Esophagus muscularis mucosa (tissue), 4 donors: ENCODE results near the gene PCSK6. TPM values are rescaled to one million over a fixed set of nuclear protein-coding genes. Genes with fewer than 3 reads are reported as not detected.
A peak's percentile ranks its signal among the peaks of the same experiment; 100 is the strongest.

ENCODE experiments used
- DNase-seq: peaks from one replicate; pipeline ENCODE4 v3.0.0-alpha.2; 2017; ENCODE audit errors: extremely low spot score
- H3K27ac ChIP-seq, 4 donors: fragments of 200-600 bp; sonication (generic); replicated peaks in 1 of 4; 1 replicate in 3 of 4; 2 replicates in 1 of 4; pipeline ENCODE4 v1.5.1; 2016 to 2019; ENCODE audit warnings: mild to moderate bottlenecking in 1 of 4
- H3K27me3 ChIP-seq, 4 donors: fragments of 200-600 bp; sonication (generic); one replicate each; pipeline versions ENCODE4 v1.5.1 to v1.6.0; 2016 to 2019
- H3K36me3 ChIP-seq, 4 donors: fragments of 200-600 bp; sonication (generic); one replicate each; pipeline ENCODE4 v1.5.1; 2016 to 2019
- H3K4me1 ChIP-seq, 4 donors: fragments of 200-600 bp; sonication (generic); one replicate each; pipeline ENCODE4 v1.5.1; 2016 to 2019
- H3K4me3 ChIP-seq, 4 donors: fragments of 200-600 bp; sonication (generic); 1 replicate in 2 of 4; 2 replicates in 2 of 4; pipeline ENCODE4 v1.5.1; 2016 to 2019; ENCODE audit warnings: mild to moderate bottlenecking in 4 of 4, moderate library complexity in 1 of 4
- H3K9me3 ChIP-seq, 4 donors: fragments of 200-600 bp; sonication (generic); 1 replicate in 3 of 4; 2 replicates in 1 of 4; pipeline ENCODE4 v1.5.1; 2016 to 2019
- CTCF ChIP-seq, 3 experiments: fragments of 200-600 bp in 2 of 3; fragments of 450-650 bp in 1 of 3; sonication (generic) in 2 of 3; IDR thresholded peaks; one replicate each; pipeline ENCODE4 v1.5.1; 2017 to 2019; ENCODE audit warnings: antibody characterized with exemption in 3 of 3, mild to moderate bottlenecking in 2 of 3, moderate library complexity in 1 of 3
- EP300 ChIP-seq: sonication (generic); formaldehyde crosslinking; IDR thresholded peaks from one replicate; pipeline ENCODE4 v1.6.1; 2017; ENCODE audit warnings: antibody characterized with exemption
- POLR2A ChIP-seq: fragments of 450-650 bp; IDR thresholded peaks from one replicate; pipeline ENCODE4 v1.6.1; 2017; ENCODE audit warnings: antibody characterized with exemption, moderate library complexity, mild to moderate bottlenecking, low read depth
- POLR2AphosphoS5 ChIP-seq, 2 donors: sonication (generic); formaldehyde crosslinking; IDR thresholded peaks; one replicate each; pipeline ENCODE4 v1.6.1; 2017; ENCODE audit warnings: antibody characterized with exemption in 2 of 2
- WGBS: methylation state at CpG from one replicate; pipeline ENCODE4 v1.1.5; 2018; 5-methylcytosine and 5-hydroxymethylcytosine counted together
- intact Hi-C: fragments of 100-400 bp; cut with DNase I; formaldehyde crosslinking; loops from one replicate; pipeline ENCODE4 v1.15.1; 2023
- total RNA-seq, 4 donors: library from RNA; depleted of rRNA; stranded (reverse); fragments of >200 nt; gene quantifications; one replicate each; pipeline versions ENCODE4 v1.1.0 to v1.2.1, GENCODE V29; 2016

The PCSK6 gene
- total RNA-seq, 4 donors from 2014 or later: 13.6 to 24.1 (median 15.3) TPM

- Histone ChIP-seq H3K9me3 (no peaks in the 10 kb centered on the region), H3K4me3 (no peak overlapping the region), H3K36me3 (no peaks in the 10 kb centered on the region), H3K4me1 (peaks cover 8 to 20% (median 14%) of the 10 kb centered on the region in 4 donors), H3K27me3 (no peaks in the 10 kb centered on the region), H3K27ac (peak overlapping the region in 1 of 4 donors; percentile 55)
- intact Hi-C loops: no loop called here
- DNase-seq: no peak
- TF ChIP-seq POLR2A (no peak), EP300 (no peak), POLR2AphosphoS5 (IDR thresholded peaks at IDR 0.05) (no peak), CTCF (IDR thresholded peaks at IDR 0.05) (no peak)
- 91% methylated on average over 12 of the region's 12 CpGs for WGBS
Observed at GRCh38 chr15:101459579-101460300, 29.8 kb downstream of the PCSK6 start.

GRCh38 chr15:101458908-101459578 lies 30.5 kb downstream of the PCSK6 start:
- H3K4me1 ChIP-seq: peaks cover 8 to 20% (median 14%) of the 10 kb centered on the region in 4 donors
- TF ChIP-seq POLR2AphosphoS5 (IDR thresholded peaks at IDR 0.05): peak; percentile 20 to 40
- no peak for TF ChIP-seq EP300
- DNase-seq: no peak
- H3K9me3 ChIP-seq: no peaks in the 10 kb centered on the region
- peak overlapping the region in 3 of 4 donors; percentile 5 to 57 (median 55) for H3K27ac ChIP-seq
- WGBS: 53% methylated on average over 16 of the region's 16 CpGs
- H3K36me3 ChIP-seq: no peaks in the 10 kb centered on the region
- H3K4me3 ChIP-seq: no peak overlapping the region
- intact Hi-C loops: no loop called here
- H3K27me3 ChIP-seq: no peaks in the 10 kb centered on the region

DNA sequence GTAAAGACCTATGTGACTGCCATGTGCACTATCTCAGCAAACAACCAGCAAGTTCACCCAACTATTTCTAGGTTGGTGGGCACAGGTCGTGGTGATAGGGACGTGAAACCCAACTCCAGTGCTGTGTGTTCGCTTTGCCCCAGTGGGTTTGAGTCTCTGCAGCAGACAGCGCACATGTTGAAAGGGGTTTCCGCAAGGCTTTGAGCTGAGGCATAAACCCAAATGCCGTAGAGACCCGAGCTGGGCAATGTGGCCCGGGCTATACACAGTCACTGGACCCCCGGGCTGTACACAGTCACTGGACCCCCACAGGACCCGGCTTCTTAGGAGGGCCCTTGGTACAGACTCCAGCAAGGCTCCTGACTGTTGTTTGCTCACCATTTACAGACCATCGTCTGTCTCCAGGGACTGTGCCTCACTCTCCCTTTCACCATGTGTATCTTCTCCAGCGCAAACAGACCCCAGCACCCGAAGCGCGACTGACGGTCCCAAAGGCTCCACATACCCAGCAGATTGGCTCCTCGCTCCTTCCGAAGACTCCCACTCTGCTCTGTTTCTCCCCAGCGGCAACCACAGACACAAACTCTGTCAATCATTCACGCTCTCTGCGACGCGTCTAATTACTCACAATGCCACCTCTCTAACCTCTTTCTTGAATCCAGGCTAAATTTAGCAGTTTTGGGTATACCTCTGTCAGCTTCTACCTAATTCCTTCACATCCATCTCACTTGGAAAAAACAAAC lies 31.2 kb downstream of the PCSK6 start:
- intact Hi-C loops: no loop called here
- H3K9me3 ChIP-seq: no peaks in the 10 kb centered on the region
- peaks cover 0 to 1% (median 0%) of the 10 kb centered on the region in 4 donors for H3K27me3 ChIP-seq
- H3K27ac ChIP-seq: peak overlapping the region in 3 of 4 donors; percentile 5 to 57 (median 55)
- H3K4me1 ChIP-seq: peaks cover 8 to 20% (median 14%) of the 10 kb centered on the region in 4 donors
- TF ChIP-seq POLR2AphosphoS5 (IDR thresholded peaks at IDR 0.05) (no peak), POLR2A (no peak), EP300 (no peak), CTCF (IDR thresholded peaks at IDR 0.05) (no peak)
- no peak for DNase-seq
- WGBS: 84% methylated on average over 14 of the region's 23 CpGs
- H3K4me3 ChIP-seq: no peak overlapping the region
- H3K36me3 ChIP-seq: no peaks in the 10 kb centered on the region

DNA sequence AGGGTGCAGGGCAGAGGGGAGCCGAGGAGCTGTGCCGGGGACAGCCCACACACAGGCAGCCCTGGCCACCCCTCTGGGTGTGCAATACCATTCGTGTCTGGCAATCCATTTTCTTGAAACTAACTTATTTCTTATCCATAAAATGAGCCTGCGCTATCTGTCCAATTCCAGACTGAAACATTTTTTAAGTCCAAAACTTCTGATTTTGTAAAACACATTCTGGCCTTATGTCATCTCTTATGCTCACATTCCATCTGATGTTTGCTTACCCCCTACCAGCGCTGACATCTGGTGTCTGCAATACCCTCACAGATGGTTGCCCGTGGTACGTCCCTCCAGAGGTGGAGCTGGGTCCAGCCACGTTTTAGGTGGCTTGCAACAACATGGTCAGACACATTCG lies 31.8 kb downstream of the PCSK6 start:
- 78% methylated on average over 9 of the region's 9 CpGs for WGBS
- Histone ChIP-seq H3K4me1 (peaks cover 8 to 20% (median 14%) of the 10 kb centered on the region in 4 donors), H3K27ac (no peak overlapping the region), H3K27me3 (peaks cover 0 to 5% (median 0%) of the 10 kb centered on the region in 4 donors), H3K4me3 (no peak overlapping the region), H3K36me3 (no peaks in the 10 kb centered on the region), H3K9me3 (no peaks in the 10 kb centered on the region)
- DNase-seq: no peak
- intact Hi-C loops: no loop called here
- TF ChIP-seq EP300: no peak
- TF ChIP-seq POLR2AphosphoS5 (IDR thresholded peaks at IDR 0.05): no peak
- no peak for TF ChIP-seq CTCF (IDR thresholded peaks at IDR 0.05)
- TF ChIP-seq POLR2A: no peak
